GM10248 (cell line): ENCODE results near the gene GRXCR1.

Experiments
- CTCF ChIA-PET: fragments of 300-600 bp; sonication (Branson Sonifier 250); formaldehyde crosslinking; extraction: SDS; loops from one replicate; lab custom pipeline; 2021; ENCODE audit warnings: antibody characterized with exemption; lab: Yijun Ruan, JAX
- POLR2A ChIA-PET: fragments of 350-650 bp; sonication (Branson Sonifier 250); formaldehyde crosslinking; extraction: SDS; loops from one replicate; lab custom pipeline; 2020; ENCODE audit warnings: antibody characterized with exemption; lab: Yijun Ruan, JAX
- DNase-seq: peaks from one replicate; pipeline ENCODE4 v3.0.0; 2012; ENCODE audit errors: extremely low spot score
- CTCF ChIP-seq: IDR thresholded peaks from 2 replicates; pipeline ENCODE4 v1.5.1; 2012; ENCODE audit warnings: mild to moderate bottlenecking, low read depth; ENCODE audit errors: extremely low read depth, missing control alignments, control extremely low read depth

GRXCR1 gene

GRCh38 chr4:42915484-42915883 lies 23.0 kb downstream of the GRXCR1 start:
- CTCF ChIA-PET = interaction anchor here (0.7 kb wide), 1 partner anchor 12 kb away, joined by 3 read pairs; no protein-coding TSS in a partner anchor
- no peak for DNase-seq
- TF ChIP-seq CTCF = no peak
- POLR2A ChIA-PET = no interaction called here

GRCh38 chr4:42917296-42917695 lies 24.8 kb downstream of the GRXCR1 start:
- ChIA-PET POLR2A (no interaction called here), CTCF (interaction anchor here (1.4 kb wide), 1 partner anchor 10 kb away, joined by 4 read pairs; no protein-coding TSS in a partner anchor)
- TF ChIP-seq CTCF = no peak
- DNase-seq = no peak

GRCh38 chr4:42923431-42923830 lies 30.9 kb downstream of the GRXCR1 start:
- no peak for DNase-seq
- no peak for TF ChIP-seq CTCF
- CTCF ChIA-PET = no interaction called here
- POLR2A ChIA-PET = no interaction called here

GRCh38 chr4:42925921-42926320 lies 33.4 kb downstream of the GRXCR1 start:
- TF ChIP-seq CTCF = no peak
- ChIA-PET CTCF (interaction anchor here (0.8 to 1.6 kb wide), 2 partner anchors 11 to 18 kb away, joined by 3 to 6 read pairs; no protein-coding TSS in a partner anchor), POLR2A (no interaction called here)
- no peak for DNase-seq

GRCh38 chr4:42927946-42928345 lies 35.4 kb downstream of the GRXCR1 start:
- ChIA-PET CTCF (interaction anchor here (1.2 kb wide), 1 partner anchor 13 kb away, joined by 3 read pairs; no protein-coding TSS in a partner anchor), POLR2A (no interaction called here)
- TF ChIP-seq CTCF = no peak
- DNase-seq = no peak

GRCh38 chr4:42928582-42928981 lies 36.1 kb downstream of the GRXCR1 start:
- no peak for DNase-seq
- no peak for TF ChIP-seq CTCF
- CTCF ChIA-PET = no interaction called here
- POLR2A ChIA-PET = no interaction called here
